ENCODE data around the gene EFTUD2. TPM values are rescaled to one million over a fixed set of nuclear protein-coding genes. Genes with fewer than 3 reads are reported as not detected.

Gene EFTUD2
- total and polyA plus RNA-seq, 2 of the 8 experiments (the other 6 are each of a cell fraction or from before 2014, with no cell fraction given) = 118 to 195 TPM

- Histone ChIP-seq H2BK120ac (replicated peaks; ENCODE audit: low read depth, low read length) (no peak overlapping the region), H3K79me1 (ENCODE audit: low read depth, low read length) (peaks cover 2% of the 10 kb centered on the region; the same call in 1 of the 2 replicates), H3K18ac (ENCODE audit: extremely low read depth, low read length) (no peak overlapping the region), H2AK5ac (ENCODE audit: low read depth, low read length) (no peak overlapping the region), H3K4me2 (ENCODE audit: insufficient read depth in 1 of 2, low read depth in 2 of 2, low read length in 2 of 2) (no peak overlapping the region), H2BK15ac (ENCODE audit: low read length) (no peak overlapping the region), H3K79me2 (ENCODE audit: control insufficient read depth in 1 of 2, insufficient read depth in 2 of 2, low read length in 2 of 2) (peaks cover 0 to 6% of the 10 kb centered on the region in 2 experiments; a peak in 1 of 4 replicates), H4K91ac (replicated peaks; ENCODE audit: insufficient read length, low read length) (no peak overlapping the region), H3K27me3 (replicated peaks in 1 of 4; ENCODE audit: control insufficient read depth in 3 of 4, extremely low read depth in 1 of 4, insufficient read depth in 3 of 4, low read length in 3 of 4) (no peaks in the 10 kb centered on the region), H2AFZ (ENCODE audit: low read length) (no peak overlapping the region), H2BK20ac (ENCODE audit: low read length) (no peak overlapping the region), H4K5ac (ENCODE audit: insufficient read length, low read depth, low read length) (no peak overlapping the region), H4K20me1 (replicated peaks in 1 of 2; ENCODE audit: control insufficient read depth in 1 of 2, insufficient read depth in 2 of 2, low read length in 2 of 2) (peaks cover 0 to 11% of the 10 kb centered on the region in 2 experiments), H3K56ac (replicated peaks; ENCODE audit: insufficient read length, low read depth, low read length) (no peak overlapping the region), H3K23ac (ENCODE audit: insufficient read length) (no peak overlapping the region), H4K8ac (ENCODE audit: extremely low read depth, insufficient read depth, low read length) (no peak overlapping the region), H3K36me3 (ENCODE audit: control insufficient read depth in 2 of 4, insufficient read depth in 4 of 4, low read length in 3 of 4) (peaks cover 22 to 62% (median 50%) of the 10 kb centered on the region in 4 experiments), H3K4ac (replicated peaks; ENCODE audit: insufficient read length, low read depth, low read length) (no peak overlapping the region), H3K4me1 (replicated peaks in 1 of 4; ENCODE audit: control insufficient read depth in 3 of 4, insufficient read depth in 4 of 4, low read length in 3 of 4) (no peaks in the 10 kb centered on the region), H2BK5ac (ENCODE audit: low read depth, low read length) (no peak overlapping the region), H3K9me3 (ENCODE audit: insufficient read depth in 2 of 2, low read depth in 1 of 2, low read length in 1 of 2) (no peaks in the 10 kb centered on the region), H3K9ac (replicated peaks in 1 of 4; ENCODE audit: extremely low read depth in 1 of 4, low read depth in 3 of 4, low read length in 3 of 4) (no peak overlapping the region), H3K4me3 (ENCODE audit: extremely low read depth in 1 of 4, insufficient read depth in 2 of 4, low read depth in 3 of 4, low read length in 4 of 4) (no peak overlapping the region), H3K23me2 (ENCODE audit: low read depth, low read length) (no peaks in the 10 kb centered on the region), H3K27ac (ENCODE audit: low read depth, low read length) (no peak overlapping the region), H2BK12ac (ENCODE audit: low read depth, low read length) (no peak overlapping the region), H3K14ac (ENCODE audit: insufficient read length) (no peak overlapping the region)
- CTCF ChIA-PET (ENCODE audit: partially characterized antibody) = interaction anchor here (1.1 to 3.7 kb wide), 4 partner anchors 14 to 201 kb away, joined by 3 to 19 read pairs (median 4); partner anchors contain the start of gene ACBD4
- POLR2A ChIA-PET (ENCODE audit: partially characterized antibody) = interaction anchor here (1.1 to 2.2 kb wide), 3 partner anchors 13 to 22 kb away, joined by 3 to 6 read pairs (median 4); no protein-coding TSS in a partner anchor
- DNase-seq (ENCODE audit: low read depth in 1 of 2, low spot score in 2 of 2) (no peak), FAIRE-seq (no peak)
- TF ChIP-seq JUND (IDR thresholded peaks at IDR 0.05; ENCODE audit: low read length) = no peak
- TF ChIP-seq RNF2 (IDR thresholded peaks at IDR 0.05; ENCODE audit: borderline replicate concordance, low read depth, low read length, missing control alignments, poor library complexity, severe bottlenecking) = no peak
- no peak for TF ChIP-seq MAFK (IDR thresholded peaks at IDR 0.05; ENCODE audit: low read depth, low read length)
- TF ChIP-seq SP4 (IDR thresholded peaks at IDR 0.05; ENCODE audit: low read length) = no peak
- TF ChIP-seq EP300 (IDR thresholded peaks at IDR 0.05; ENCODE audit: borderline replicate concordance in 1 of 2, low read depth in 2 of 2, low read length in 2 of 2) = no peak
- no peak for TF ChIP-seq BRCA1 (IDR thresholded peaks at IDR 0.05; ENCODE audit: low read depth, low read length)
- TF ChIP-seq CHD2 (IDR thresholded peaks at IDR 0.05; ENCODE audit: low read length) = no peak
- 94% methylated on average over 31 of the region's 34 CpGs; no CpG with 5 or more reads in 1 of the 2 experiments for WGBS, 2 experiments (ENCODE audit: extremely low coverage in 1 of 2, insufficient coverage in 1 of 2, insufficient read length in 1 of 2, insufficient replicate concordance in 2 of 2, low coverage in 1 of 2, low lambda C conversion rate in 2 of 2, missing lambda C conversion rate in 1 of 2)
These were observed 34.8 kb upstream of the EFTUD2 start for GRCh38 chr17:44933824-44934744.
